ENCODE measurements around the gene TRPC4.

TRPC4 gene

GRCh38 chr13:37613236-37613635, 256.3 kb downstream of the TRPC4 start:
- no peak for DNase-seq (ENCODE audit: low read depth)
- TF ChIP-seq MAX (IDR thresholded peaks at IDR 0.05; ENCODE audit: low read depth, low read length) (no peak), CTCF (IDR thresholded peaks at IDR 0.05; ENCODE audit: low read depth, low read length) (no peak), POLR2A (IDR thresholded peaks at IDR 0.05; ENCODE audit: extremely low read depth, insufficient read length) (no peak), MYC (IDR thresholded peaks at IDR 0.05; ENCODE audit: low read depth, low read length) (no peak)
- H3K4me3 ChIP-seq (ENCODE audit: low read depth, low read length) = no peak overlapping the region

GRCh38 chr13:37608750-37609339, 260.7 kb downstream of the TRPC4 start:
- DNase-seq (ENCODE audit: low read depth) = peak; percentile 2
- no peak for TF ChIP-seq POLR2A (IDR thresholded peaks at IDR 0.05; ENCODE audit: extremely low read depth, insufficient read length)
- no peak for TF ChIP-seq CTCF (IDR thresholded peaks at IDR 0.05; ENCODE audit: low read depth, low read length)
- no peak for TF ChIP-seq MAX (IDR thresholded peaks at IDR 0.05; ENCODE audit: low read depth, low read length)
- no peak for TF ChIP-seq MYC (IDR thresholded peaks at IDR 0.05; ENCODE audit: low read depth, low read length)
- H3K4me3 ChIP-seq (ENCODE audit: low read depth, low read length) = no peak overlapping the region

GRCh38 chr13:37602733-37603381, 266.7 kb downstream of the TRPC4 start:
- no peak overlapping the region for H3K4me3 ChIP-seq (ENCODE audit: low read depth, low read length)
- DNase-seq (ENCODE audit: low read depth) = peak; percentile 8
- TF ChIP-seq MAX (IDR thresholded peaks at IDR 0.05; ENCODE audit: low read depth, low read length) (no peak), CTCF (IDR thresholded peaks at IDR 0.05; ENCODE audit: low read depth, low read length) (peak; percentile 9), MYC (IDR thresholded peaks at IDR 0.05; ENCODE audit: low read depth, low read length) (no peak), POLR2A (IDR thresholded peaks at IDR 0.05; ENCODE audit: extremely low read depth, insufficient read length) (no peak)

- TF ChIP-seq POLR2A (IDR thresholded peaks at IDR 0.05; ENCODE audit: extremely low read depth, insufficient read length) (no peak), MYC (IDR thresholded peaks at IDR 0.05; ENCODE audit: low read depth, low read length) (no peak), MAX (IDR thresholded peaks at IDR 0.05; ENCODE audit: low read depth, low read length) (no peak), CTCF (IDR thresholded peaks at IDR 0.05; ENCODE audit: low read depth, low read length) (no peak)
- no peak for DNase-seq (ENCODE audit: low read depth)
- no peak overlapping the region for H3K4me3 ChIP-seq (ENCODE audit: low read depth, low read length)
These were observed 267.7 kb downstream of the TRPC4 start for GRCh38 chr13:37601648-37602440.

GRCh38 chr13:37599519-37599918, 270.1 kb downstream of the TRPC4 start:
- TF ChIP-seq MAX (IDR thresholded peaks at IDR 0.05; ENCODE audit: low read depth, low read length) = no peak
- no peak for TF ChIP-seq CTCF (IDR thresholded peaks at IDR 0.05; ENCODE audit: low read depth, low read length)
- TF ChIP-seq MYC (IDR thresholded peaks at IDR 0.05; ENCODE audit: low read depth, low read length) = no peak
- TF ChIP-seq POLR2A (IDR thresholded peaks at IDR 0.05; ENCODE audit: extremely low read depth, insufficient read length) = no peak
- no peak for DNase-seq (ENCODE audit: low read depth)
- no peak overlapping the region for H3K4me3 ChIP-seq (ENCODE audit: low read depth, low read length)
